Adrenal gland (tissue), 5 donors: Measurements from ENCODE around the gene SLC25A15.

ENCODE experiments used
- POLR2A ChIP-seq, 2 donors: fragments of 450-650 bp; IDR thresholded peaks; one replicate each; pipeline ENCODE4 v1.6.1; 2017; ENCODE audit warnings: antibody characterized with exemption in 2 of 2, mild to moderate bottlenecking in 2 of 2, moderate library complexity in 1 of 2
- TF ChIP-seq, protein P1 (sequence below), 6 experiments: fragments of 450-650 bp in 4 of 6; fragments of 200-600 bp in 2 of 6; sonication (generic) in 1 of 6; IDR thresholded peaks; 1 replicate in 5 of 6; 2 replicates in 1 of 6; pipeline versions ENCODE4 v1.5.1 to v1.8.0; 2016 to 2021; ENCODE audit warnings: antibody characterized with exemption in 6 of 6, mild to moderate bottlenecking in 2 of 6, moderate library complexity in 1 of 6
- donor health status: DM: no; HTN: no; CAD: no.

GRCh38 chr13:40774672-40775071 is 14.7 kb upstream of the SLC25A15 start:
- TF ChIP-seq, protein P1, sequence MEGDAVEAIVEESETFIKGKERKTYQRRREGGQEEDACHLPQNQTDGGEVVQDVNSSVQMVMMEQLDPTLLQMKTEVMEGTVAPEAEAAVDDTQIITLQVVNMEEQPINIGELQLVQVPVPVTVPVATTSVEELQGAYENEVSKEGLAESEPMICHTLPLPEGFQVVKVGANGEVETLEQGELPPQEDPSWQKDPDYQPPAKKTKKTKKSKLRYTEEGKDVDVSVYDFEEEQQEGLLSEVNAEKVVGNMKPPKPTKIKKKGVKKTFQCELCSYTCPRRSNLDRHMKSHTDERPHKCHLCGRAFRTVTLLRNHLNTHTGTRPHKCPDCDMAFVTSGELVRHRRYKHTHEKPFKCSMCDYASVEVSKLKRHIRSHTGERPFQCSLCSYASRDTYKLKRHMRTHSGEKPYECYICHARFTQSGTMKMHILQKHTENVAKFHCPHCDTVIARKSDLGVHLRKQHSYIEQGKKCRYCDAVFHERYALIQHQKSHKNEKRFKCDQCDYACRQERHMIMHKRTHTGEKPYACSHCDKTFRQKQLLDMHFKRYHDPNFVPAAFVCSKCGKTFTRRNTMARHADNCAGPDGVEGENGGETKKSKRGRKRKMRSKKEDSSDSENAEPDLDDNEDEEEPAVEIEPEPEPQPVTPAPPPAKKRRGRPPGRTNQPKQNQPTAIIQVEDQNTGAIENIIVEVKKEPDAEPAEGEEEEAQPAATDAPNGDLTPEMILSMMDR (IDR thresholded peaks at IDR 0.05) = no peak
- TF ChIP-seq POLR2A (IDR thresholded peaks at IDR 0.05) = no peak
